IMR-90 (cell line): ENCODE data around the gene RNF34. TPM values are rescaled to one million over a fixed set of nuclear protein-coding genes. Genes with fewer than 3 reads are reported as not detected.

ENCODE experiments used
- ATAC-seq: fragments of 200-7000 bp; cut with Tn5 transposase; 2 replicates; pipeline ENCODE4 v1.9.1; 2020; ENCODE audit warnings: low read depth, mild to moderate bottlenecking, moderate library complexity
- BruUV-seq: library from RNA; stranded (reverse); fragments of 400-500 nt; replicated peaks from 2 replicates; lab custom pipeline; 2021; lab: Mats Ljungman, UMichigan
- CTCF ChIA-PET: fragments of 300-600 bp; formaldehyde crosslinking; extraction: SDS; loops from one replicate; lab custom pipeline; 2021; ENCODE audit warnings: antibody characterized with exemption; lab: Yijun Ruan, JAX
- POLR2A ChIA-PET: fragments of 300-600 bp; sonication (Branson Sonifier 250); formaldehyde crosslinking; loops from one replicate; lab custom pipeline; 2022; ENCODE audit warnings: antibody characterized with exemption; ENCODE audit not compliant: unreplicated experiment; lab: Charles Lee
- DNase-seq: peaks from one replicate; pipeline ENCODE4 v3.0.0; 2013
- H2AFZ ChIP-seq: replicated peaks from 2 replicates; pipeline ENCODE3; 2013; ENCODE audit warnings: low read length, mild to moderate bottlenecking; ENCODE audit not compliant: poor library complexity
- H2AK5ac ChIP-seq: 2 replicates; pipeline ENCODE4 v1.6.1; 2013; ENCODE audit warnings: low read depth, low read length, inconsistent platforms
- H2AK9ac ChIP-seq: replicated peaks from 2 replicates; pipeline ENCODE3; 2013; ENCODE audit warnings: mild to moderate bottlenecking, low read depth, low read length, moderate library complexity; ENCODE audit not compliant: poor library complexity
- H2BK120ac ChIP-seq: 2 replicates; pipeline ENCODE4 v1.6.1; 2013; ENCODE audit warnings: low read depth, low read length, inconsistent platforms
- H2BK15ac ChIP-seq: 3 replicates; pipeline ENCODE4 v1.6.1; 2013; ENCODE audit warnings: low read depth, low read length, inconsistent platforms
- H2BK20ac ChIP-seq: 2 replicates; pipeline ENCODE4 v1.6.1; 2013; ENCODE audit warnings: low read depth, mild to moderate bottlenecking, inconsistent platforms, low read length, moderate library complexity
- H2BK5ac ChIP-seq: 2 replicates; pipeline ENCODE4 v1.6.1; 2013; ENCODE audit warnings: mild to moderate bottlenecking, low read depth, low read length, inconsistent platforms; ENCODE audit not compliant: poor library complexity, severe bottlenecking
- H3K14ac ChIP-seq: replicated peaks from 2 replicates; pipeline ENCODE4 v1.6.1; 2013; ENCODE audit warnings: low read depth, low read length, inconsistent platforms
- H3K18ac ChIP-seq: 2 replicates; pipeline ENCODE4 v1.6.1; 2013; ENCODE audit warnings: low read depth, low read length, control low read depth
- H3K23ac ChIP-seq: 2 replicates; pipeline ENCODE4 v1.6.1; 2013; ENCODE audit warnings: low read depth, low read length, inconsistent platforms
- H3K27ac ChIP-seq: 2 replicates; pipeline ENCODE4 v1.5.1; 2013; ENCODE audit warnings: mild to moderate bottlenecking, control low read depth, low read length; ENCODE audit not compliant: insufficient read depth
- H3K27me3 ChIP-seq: 2 replicates; pipeline ENCODE4 v1.6.1; 2013; ENCODE audit warnings: low read length; ENCODE audit not compliant: control insufficient read depth, insufficient read depth
- H3K36me3 ChIP-seq: 2 replicates; pipeline ENCODE4 v1.6.1; 2013; ENCODE audit warnings: low read length, mixed read lengths; ENCODE audit not compliant: control insufficient read depth, insufficient read depth
- H3K4ac ChIP-seq: 2 replicates; pipeline ENCODE4 v1.6.1; 2013; ENCODE audit warnings: low read depth, low read length, inconsistent platforms
- H3K4me1 ChIP-seq: 2 replicates; pipeline ENCODE4 v1.6.1; 2013; ENCODE audit warnings: low read length, mixed read lengths; ENCODE audit not compliant: control insufficient read depth, insufficient read depth
- H3K4me2 ChIP-seq: 2 replicates; pipeline ENCODE4 v1.6.1; 2013; ENCODE audit warnings: low read depth, mild to moderate bottlenecking, control low read depth, low read length, moderate library complexity
- H3K4me3 ChIP-seq: 2 replicates; pipeline ENCODE4 v1.5.1; 2013; ENCODE audit warnings: low read depth, mild to moderate bottlenecking, control low read depth, low read length, moderate library complexity; ENCODE audit not compliant: insufficient read depth
- H3K56ac ChIP-seq: 2 replicates; pipeline ENCODE4 v1.6.1; 2013; ENCODE audit warnings: low read length, inconsistent platforms; ENCODE audit not compliant: insufficient read depth; ENCODE audit errors: extremely low read depth
- H3K79me1 ChIP-seq, 2 experiments: 2 replicates each; pipeline ENCODE4 v1.6.1; 2013; ENCODE audit warnings: low read length in 2 of 2, inconsistent platforms in 1 of 2, low read depth in 1 of 2
- H3K9ac ChIP-seq: 2 replicates; pipeline ENCODE4 v1.6.1; 2013; ENCODE audit warnings: low read depth, low read length, control low read depth
- H3K9me1 ChIP-seq: 2 replicates; pipeline ENCODE4 v1.6.1; 2013; ENCODE audit warnings: low read length, inconsistent platforms; ENCODE audit not compliant: insufficient read depth
- H3K9me3 ChIP-seq: 2 replicates; pipeline ENCODE4 v1.6.1; 2013; ENCODE audit warnings: low read length; ENCODE audit not compliant: control insufficient read depth, insufficient read depth
- H4K20me1 ChIP-seq: 2 replicates; pipeline ENCODE4 v1.6.1; 2013; ENCODE audit warnings: low read length, inconsistent platforms; ENCODE audit not compliant: insufficient read depth
- H4K5ac ChIP-seq: 2 replicates; pipeline ENCODE4 v1.6.1; 2013; ENCODE audit warnings: mild to moderate bottlenecking, low read depth, low read length, control low read depth
- H4K8ac ChIP-seq, 2 experiments: 2 replicates each; pipeline ENCODE4 v1.6.1; 2013; ENCODE audit warnings: low read depth in 2 of 2, low read length in 2 of 2, control low read depth in 1 of 2, inconsistent platforms in 1 of 2
- H4K91ac ChIP-seq: 2 replicates; pipeline ENCODE4 v1.6.1; 2013; ENCODE audit warnings: low read depth, low read length, inconsistent platforms; ENCODE audit not compliant: insufficient read depth
- BHLHE40 ChIP-seq: fragments of 150-350 bp; IDR thresholded peaks from 2 replicates; pipeline ENCODE4 v1.6.1; 2016; ENCODE audit warnings: mild to moderate bottlenecking, low read depth, low read length
- CEBPB ChIP-seq: IDR thresholded peaks from 2 replicates; pipeline ENCODE4 v1.6.1; 2012; ENCODE audit warnings: low read depth, low read length, improper control_type of control experiment
- CHD1 ChIP-seq: IDR thresholded peaks from 2 replicates; pipeline ENCODE4 v1.6.1; 2012; ENCODE audit warnings: low read depth, low read length, improper control_type of control experiment
- CTCF ChIP-seq: conservative IDR thresholded peaks from 2 replicates; pipeline ENCODE4 v1.5.1; 2012; ENCODE audit warnings: mild to moderate bottlenecking, low read depth, low read length, improper control_type of control experiment
- ELK1 ChIP-seq: fragments of 150-350 bp; IDR thresholded peaks from 2 replicates; pipeline ENCODE4 v1.6.1; 2016; ENCODE audit warnings: low read depth, mild to moderate bottlenecking, low read length, moderate library complexity, borderline replicate concordance
- FOS ChIP-seq: fragments of 150-350 bp; IDR thresholded peaks from 2 replicates; pipeline ENCODE4 v1.6.1; 2016; ENCODE audit warnings: low read depth, low read length
- MAFK ChIP-seq: IDR thresholded peaks from 2 replicates; pipeline ENCODE4 v1.6.1; 2012; ENCODE audit warnings: low read depth, low read length, improper control_type of control experiment
- MAZ ChIP-seq: IDR thresholded peaks from 2 replicates; pipeline ENCODE4 v1.6.1; 2012; ENCODE audit warnings: low read depth, mild to moderate bottlenecking, low read length, improper control_type of control experiment, moderate library complexity, borderline replicate concordance
- MXI1 ChIP-seq: IDR thresholded peaks from 2 replicates; pipeline ENCODE4 v1.6.1; 2012; ENCODE audit warnings: low read depth, mild to moderate bottlenecking, low read length, moderate library complexity, borderline replicate concordance
- NFE2L2 ChIP-seq: fragments of 150-350 bp; IDR thresholded peaks from 2 replicates; pipeline ENCODE4 v1.6.1; 2016; ENCODE audit warnings: low read depth, mild to moderate bottlenecking, low read length
- POLR2A ChIP-seq: IDR thresholded peaks from 2 replicates; pipeline ENCODE4 v1.6.1; 2012; ENCODE audit warnings: mild to moderate bottlenecking, low read depth, low read length
- RAD21 ChIP-seq: IDR thresholded peaks from 2 replicates; pipeline ENCODE4 v1.6.1; 2012; ENCODE audit warnings: low read length, improper control_type of control experiment
- RCOR1 ChIP-seq: IDR thresholded peaks from 2 replicates; pipeline ENCODE4 v1.6.1; 2012; ENCODE audit warnings: mild to moderate bottlenecking, low read length, improper control_type of control experiment; ENCODE audit not compliant: insufficient replicate concordance
- RFX5 ChIP-seq: IDR thresholded peaks from 2 replicates; pipeline ENCODE4 v1.8.0; 2012; ENCODE audit warnings: low read depth, mild to moderate bottlenecking, low read length, moderate library complexity
- SMC3 ChIP-seq: fragments of 150-350 bp; IDR thresholded peaks from 2 replicates; pipeline ENCODE4 v1.6.1; 2016; ENCODE audit warnings: low read depth, mild to moderate bottlenecking, antibody characterized with exemption, low read length, moderate library complexity
- USF2 ChIP-seq: fragments of 150-350 bp; IDR thresholded peaks from 2 replicates; pipeline ENCODE4 v1.6.1; 2017; ENCODE audit warnings: mild to moderate bottlenecking, antibody characterized with exemption, low read length, low read depth
- WGBS, 2 experiments: methylation state at CpG; one replicate each; pipeline versions ENCODE4 v1.1.5 to v1.1.7; 2013; ENCODE audit warnings: missing lambda C conversion rate in 2 of 2; ENCODE audit not compliant: insufficient read length in 1 of 2; ENCODE audit errors: extremely low coverage in 2 of 2; 5-methylcytosine and 5-hydroxymethylcytosine counted together
- dilution Hi-C: fragments of 300-500 bp; cut with HindIII; formaldehyde crosslinking; loops from one replicate; pipeline ENCODE4 v1.14.3; 2018; ENCODE audit warnings: low sequenced_read_pairs; ENCODE audit not compliant: unreplicated experiment
- in situ Hi-C: fragments of 300-500 bp; cut with MboI; formaldehyde crosslinking; loops from 3 replicates; pipeline ENCODE4 v1.14.3; 2019; ENCODE audit warnings: low sequenced_read_pairs, inconsistent platforms, mixed read lengths
- intact Hi-C: fragments of 100-400 bp; cut with micrococcal nuclease; formaldehyde crosslinking; loops from 2 replicates; pipeline ENCODE4 v1.10.0; 2022
- polyA plus RNA-seq, 3 experiments: library from polyadenylated mRNA; depleted of rRNA; stranded (reverse); fragments of >200 nt; gene quantifications; 2 replicates each; pipeline ENCODE4 v1.2.3, GENCODE V29; 2012; ENCODE audit warnings: low replicate concordance in 1 of 3
- total RNA-seq: library from RNA; depleted of rRNA; stranded (reverse); fragments of >200 nt; gene quantifications from 2 replicates; pipeline ENCODE4 v1.2.3, GENCODE V29; 2012

Gene RNF34
- total and polyA plus RNA-seq, 2 of the 4 experiments (the other 2 are of a cell fraction) = 33.2 to 69.5 TPM

- no peak for ATAC-seq
- H2BK5ac ChIP-seq = no peak overlapping the region
- no peak overlapping the region for H2BK20ac ChIP-seq
- H3K79me1 ChIP-seq = peaks cover 31 to 62% of the 10 kb centered on the region in 2 experiments; a peak in 3 of 4 replicates
- intact Hi-C loops (no loop called here), in situ Hi-C loops (no loop called here), dilution Hi-C loops (no loop called here)
- no peak overlapping the region for H2AK9ac ChIP-seq
- H3K9ac ChIP-seq = no peak overlapping the region
- no peaks in the 10 kb centered on the region for H3K4me1 ChIP-seq
- H3K36me3 ChIP-seq = peaks cover 49% of the 10 kb centered on the region
- BruUV-seq = no TSS peak
- H4K20me1 ChIP-seq = peaks cover 16% of the 10 kb centered on the region
- H3K27me3 ChIP-seq = no peaks in the 10 kb centered on the region
- H4K8ac ChIP-seq = no peak overlapping the region
- no peak overlapping the region for H3K4me2 ChIP-seq
- no peak overlapping the region for H2AFZ ChIP-seq
- no peak overlapping the region for H2BK120ac ChIP-seq
- H3K9me1 ChIP-seq = peaks cover 7% of the 10 kb centered on the region
- H4K5ac ChIP-seq = no peak overlapping the region
- no peak overlapping the region for H2AK5ac ChIP-seq
- H3K4ac ChIP-seq = no peak overlapping the region
- ChIA-PET POLR2A (no interaction called here), CTCF (no interaction called here)
- H3K56ac ChIP-seq = no peak overlapping the region
- TF ChIP-seq MAFK = no peak
- no peak for TF ChIP-seq USF2
- TF ChIP-seq MAZ = no peak
- no peak for TF ChIP-seq BHLHE40
- no peak for TF ChIP-seq CEBPB
- TF ChIP-seq MXI1 = no peak
- no peak for TF ChIP-seq CTCF
- no peak for TF ChIP-seq RFX5
- no peak for TF ChIP-seq CHD1
- TF ChIP-seq SMC3 = no peak
- no peak for TF ChIP-seq POLR2A
- no peak for TF ChIP-seq RCOR1
- TF ChIP-seq ELK1 = no peak
- TF ChIP-seq NFE2L2 = no peak
- TF ChIP-seq RAD21 = no peak
- TF ChIP-seq FOS = no peak
- H2BK15ac ChIP-seq = no peak overlapping the region
- H4K91ac ChIP-seq = no peak overlapping the region
- no peak overlapping the region for H3K14ac ChIP-seq
- no peak overlapping the region for H3K4me3 ChIP-seq
- WGBS, 2 experiments = 86% methylated on average over 1 of the region's 6 CpGs; no CpG with 5 or more reads in 1 of the 2 experiments
- H3K18ac ChIP-seq = no peak overlapping the region
- H3K9me3 ChIP-seq = no peaks in the 10 kb centered on the region
- no peak for DNase-seq
- H3K23ac ChIP-seq = no peak overlapping the region
- no peak overlapping the region for H3K27ac ChIP-seq
Observed at GRCh38 chr12:121420109-121420508, 20.2 kb downstream of the RNF34 start.
